ENCODE data around the gene CENPW.

Gene CENPW

GRCh38 chr6:126344181-126344580, 4.3 kb downstream of the CENPW start:
- no peak for DNase-seq (ENCODE audit: low read depth in 1 of 2, low spot score in 1 of 2)
- TF ChIP-seq CTCF (IDR thresholded peaks at IDR 0.05; ENCODE audit: insufficient read depth, low read length): no peak
- no peak for TF ChIP-seq SPI1 (IDR thresholded peaks at IDR 0.05; ENCODE audit: borderline replicate concordance, low read depth)
- no peak for TF ChIP-seq GABPA (IDR thresholded peaks at IDR 0.05; ENCODE audit: low read depth)
- TF ChIP-seq POLR2AphosphoS5 (IDR thresholded peaks at IDR 0.05; ENCODE audit: low read depth): no peak
- TF ChIP-seq REST (IDR thresholded peaks at IDR 0.05; ENCODE audit: insufficient replicate concordance, low read depth): no peak
- no peaks in the 10 kb centered on the region for H3K27me3 ChIP-seq (ENCODE audit: insufficient read depth, poor library complexity, severe bottlenecking)
- no peak overlapping the region for H3K27ac ChIP-seq (replicated peaks)
- H3K4me3 ChIP-seq (replicated peaks; ENCODE audit: insufficient read depth, low read length): no peak overlapping the region

GRCh38 chr6:126351960-126352359, 12.0 kb downstream of the CENPW start:
- no peak for DNase-seq (ENCODE audit: low read depth in 1 of 2, low spot score in 1 of 2)
- no peaks in the 10 kb centered on the region for H3K27me3 ChIP-seq (ENCODE audit: insufficient read depth, poor library complexity, severe bottlenecking)
- no peak overlapping the region for H3K27ac ChIP-seq (replicated peaks)
- H3K4me3 ChIP-seq (replicated peaks; ENCODE audit: insufficient read depth, low read length): no peak overlapping the region
- TF ChIP-seq CTCF (IDR thresholded peaks at IDR 0.05; ENCODE audit: insufficient read depth, low read length) (no peak), SPI1 (IDR thresholded peaks at IDR 0.05; ENCODE audit: borderline replicate concordance, low read depth) (no peak), POLR2AphosphoS5 (IDR thresholded peaks at IDR 0.05; ENCODE audit: low read depth) (no peak), GABPA (IDR thresholded peaks at IDR 0.05; ENCODE audit: low read depth) (no peak)

- no peaks in the 10 kb centered on the region for H3K27me3 ChIP-seq (ENCODE audit: insufficient read depth, poor library complexity, severe bottlenecking)
- H3K27ac ChIP-seq (replicated peaks): no peak overlapping the region
- TF ChIP-seq CTCF (IDR thresholded peaks at IDR 0.05; ENCODE audit: insufficient read depth, low read length): no peak
- TF ChIP-seq POLR2AphosphoS5 (IDR thresholded peaks at IDR 0.05; ENCODE audit: low read depth): no peak
- no peak for TF ChIP-seq GABPA (IDR thresholded peaks at IDR 0.05; ENCODE audit: low read depth)
- TF ChIP-seq SPI1 (IDR thresholded peaks at IDR 0.05; ENCODE audit: borderline replicate concordance, low read depth): no peak
- TF ChIP-seq REST (IDR thresholded peaks at IDR 0.05; ENCODE audit: insufficient replicate concordance, low read depth): no peak
- no peak overlapping the region for H3K4me3 ChIP-seq (replicated peaks; ENCODE audit: insufficient read depth, low read length)
- DNase-seq (ENCODE audit: low read depth in 1 of 2, low spot score in 1 of 2): no peak
Observed at GRCh38 chr6:126352514-126352913, 12.6 kb downstream of the CENPW start.

GRCh38 chr6:126356526-126356925, 16.6 kb downstream of the CENPW start:
- TF ChIP-seq SPI1 (IDR thresholded peaks at IDR 0.05; ENCODE audit: borderline replicate concordance, low read depth) (no peak), GABPA (IDR thresholded peaks at IDR 0.05; ENCODE audit: low read depth) (no peak), REST (IDR thresholded peaks at IDR 0.05; ENCODE audit: insufficient replicate concordance, low read depth) (no peak), CTCF (IDR thresholded peaks at IDR 0.05; ENCODE audit: insufficient read depth, low read length) (no peak), POLR2AphosphoS5 (IDR thresholded peaks at IDR 0.05; ENCODE audit: low read depth) (no peak)
- no peak for DNase-seq (ENCODE audit: low read depth in 1 of 2, low spot score in 1 of 2)

More at GRCh38 chr6:126356526-126356925, 16.6 kb downstream of the CENPW start:
- H3K4me3 ChIP-seq (replicated peaks; ENCODE audit: insufficient read depth, low read length): no peak overlapping the region
- no peaks in the 10 kb centered on the region for H3K27me3 ChIP-seq (ENCODE audit: insufficient read depth, poor library complexity, severe bottlenecking)
- no peak overlapping the region for H3K27ac ChIP-seq (replicated peaks)
